GM23248 (cell line): ENCODE measurements around the gene NRF1.
"Not testable (repeated sequence)": the region's sequence is repeated elsewhere in the genome, so short reads cannot be mapped to it uniquely, and the experiment has no call there.

Experiments
- EZH2 ChIP-seq: fragments of 200-600 bp; sonication (generic); IDR thresholded peaks from 2 replicates; pipeline ENCODE4 v1.6.1; 2018; ENCODE audit warnings: antibody characterized with exemption, mild to moderate bottlenecking; ENCODE audit not compliant: insufficient read depth, poor library complexity, severe bottlenecking
- EZH2phosphoT487 ChIP-seq: fragments of 200-600 bp; sonication (generic); IDR thresholded peaks from 2 replicates; pipeline ENCODE4 v1.6.1; 2018; ENCODE audit warnings: antibody characterized with exemption, moderate library complexity, mild to moderate bottlenecking, low read depth; ENCODE audit not compliant: insufficient read depth

- TF ChIP-seq EZH2phosphoT487, EZH2: not testable (repeated sequence)
Measured at GRCh38 chr7:129604021-129604420, 7.5 kb upstream of the NRF1 start.
